Measurements from ENCODE around the gene MPZL1.

The MPZL1 gene

DNA sequence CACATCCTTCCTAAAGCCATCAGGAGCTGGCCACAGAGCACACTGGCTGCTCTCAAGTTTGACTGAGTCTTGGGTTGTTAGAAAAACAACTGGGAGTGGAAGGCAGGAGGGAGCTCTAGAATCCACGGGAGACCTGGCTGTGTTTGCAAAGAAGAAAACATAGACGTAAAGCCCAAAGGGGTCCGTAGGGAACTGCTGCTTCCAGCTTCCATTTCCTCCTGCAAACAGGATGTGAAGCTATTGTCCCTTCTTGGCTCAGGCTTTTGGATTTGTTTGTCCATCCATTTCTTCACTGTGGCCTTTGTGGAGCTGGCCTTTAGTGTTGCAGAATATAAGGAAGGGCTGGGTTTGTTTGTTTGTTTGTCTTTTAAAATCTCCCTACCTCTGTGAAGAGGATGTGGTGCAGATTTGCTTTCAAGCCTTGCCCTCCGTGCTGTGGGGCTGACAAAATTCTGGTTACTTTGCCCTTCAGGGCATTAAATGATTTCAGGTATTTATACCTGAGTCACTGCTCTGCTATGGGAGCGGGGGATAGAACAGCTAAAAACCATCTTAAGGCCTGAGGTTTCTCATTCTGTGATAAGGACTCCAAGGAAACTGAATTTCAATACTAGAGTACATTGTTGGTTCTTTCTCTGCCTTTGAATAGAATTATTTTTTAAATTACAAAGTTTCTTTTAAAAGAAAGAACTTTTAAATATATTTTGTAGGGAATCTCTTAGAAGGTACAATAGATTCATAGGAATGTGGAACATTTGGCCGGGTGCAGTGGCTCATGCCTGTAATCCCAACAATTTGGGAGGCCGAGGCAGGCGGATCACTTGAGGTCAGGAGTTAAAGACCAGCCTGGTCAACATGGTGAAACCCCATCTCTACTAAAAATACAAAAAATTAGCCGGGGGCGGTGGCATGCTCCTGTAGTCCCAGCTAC, 74.3 kb downstream of the MPZL1 start:
- no peak for TF ChIP-seq EZH2 (IDR thresholded peaks at IDR 0.05; ENCODE audit: borderline replicate concordance, low read depth, low read length, severe bottlenecking)
- TF ChIP-seq, protein P1, sequence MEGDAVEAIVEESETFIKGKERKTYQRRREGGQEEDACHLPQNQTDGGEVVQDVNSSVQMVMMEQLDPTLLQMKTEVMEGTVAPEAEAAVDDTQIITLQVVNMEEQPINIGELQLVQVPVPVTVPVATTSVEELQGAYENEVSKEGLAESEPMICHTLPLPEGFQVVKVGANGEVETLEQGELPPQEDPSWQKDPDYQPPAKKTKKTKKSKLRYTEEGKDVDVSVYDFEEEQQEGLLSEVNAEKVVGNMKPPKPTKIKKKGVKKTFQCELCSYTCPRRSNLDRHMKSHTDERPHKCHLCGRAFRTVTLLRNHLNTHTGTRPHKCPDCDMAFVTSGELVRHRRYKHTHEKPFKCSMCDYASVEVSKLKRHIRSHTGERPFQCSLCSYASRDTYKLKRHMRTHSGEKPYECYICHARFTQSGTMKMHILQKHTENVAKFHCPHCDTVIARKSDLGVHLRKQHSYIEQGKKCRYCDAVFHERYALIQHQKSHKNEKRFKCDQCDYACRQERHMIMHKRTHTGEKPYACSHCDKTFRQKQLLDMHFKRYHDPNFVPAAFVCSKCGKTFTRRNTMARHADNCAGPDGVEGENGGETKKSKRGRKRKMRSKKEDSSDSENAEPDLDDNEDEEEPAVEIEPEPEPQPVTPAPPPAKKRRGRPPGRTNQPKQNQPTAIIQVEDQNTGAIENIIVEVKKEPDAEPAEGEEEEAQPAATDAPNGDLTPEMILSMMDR (IDR thresholded peaks at IDR 0.05; ENCODE audit: borderline replicate concordance, extremely low read depth, low read length, poor library complexity, severe bottlenecking) = no peak
- H3K4me1 ChIP-seq (ENCODE audit: insufficient read depth, low read length) = peaks cover 6% of the 10 kb centered on the region; the same call in 1 of the 2 replicates
- no peaks in the 10 kb centered on the region for H3K79me2 ChIP-seq (ENCODE audit: insufficient read depth, low read length)
- H3K9me3 ChIP-seq (ENCODE audit: insufficient read depth, low read length, severe bottlenecking) = no peaks in the 10 kb centered on the region
- no peak overlapping the region for H3K4me3 ChIP-seq (ENCODE audit: low read depth in 1 of 2, low read length in 2 of 2)
- peaks cover 12% of the 10 kb centered on the region; the same call in 1 of the 2 replicates for H3K36me3 ChIP-seq (ENCODE audit: insufficient read depth, low read length)
- no peak overlapping the region for H3K27ac ChIP-seq (ENCODE audit: low read length)
- no peak overlapping the region for H3K9ac ChIP-seq (ENCODE audit: low read depth, low read length)
- no peak overlapping the region for H3K4me2 ChIP-seq (ENCODE audit: insufficient read depth, low read length)
- no peaks in the 10 kb centered on the region for H3K27me3 ChIP-seq (ENCODE audit: insufficient read depth, low read length, poor library complexity)
- no peak overlapping the region for H2AFZ ChIP-seq (ENCODE audit: low read depth, low read length)
- no peak for DNase-seq
- H4K20me1 ChIP-seq (ENCODE audit: insufficient read depth, low read length) = no peaks in the 10 kb centered on the region
- no peak for ATAC-seq (ENCODE audit: insufficient read depth, low read depth)

DNA sequence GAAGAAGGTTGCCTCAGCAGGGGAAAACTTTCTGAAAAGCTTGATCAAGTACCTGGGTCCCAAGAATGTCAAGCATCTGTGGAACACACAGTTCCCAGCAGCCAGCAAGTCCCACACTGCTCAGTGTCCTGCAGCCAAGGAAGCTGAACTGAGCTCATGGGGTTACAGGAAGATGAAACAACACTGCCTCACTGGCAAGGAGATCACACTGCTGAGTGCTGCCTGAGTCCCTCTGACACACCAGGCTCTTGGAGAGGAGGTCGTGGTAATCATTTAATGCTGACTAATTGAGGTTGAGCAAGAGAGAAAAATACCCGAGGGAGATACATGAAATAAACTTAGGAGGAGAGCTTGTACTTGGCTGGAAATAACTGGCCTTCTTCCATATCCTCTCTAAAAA, 75.2 kb downstream of the MPZL1 start:
- ATAC-seq (ENCODE audit: insufficient read depth, low read depth) = peak; percentile 88
- H3K27me3 ChIP-seq (ENCODE audit: insufficient read depth, low read length, poor library complexity) = no peaks in the 10 kb centered on the region
- no peaks in the 10 kb centered on the region for H3K9me3 ChIP-seq (ENCODE audit: insufficient read depth, low read length, severe bottlenecking)
- no peak overlapping the region for H2AFZ ChIP-seq (ENCODE audit: low read depth, low read length)
- peaks cover 6% of the 10 kb centered on the region; the same call in 1 of the 2 replicates for H3K4me1 ChIP-seq (ENCODE audit: insufficient read depth, low read length)
- DNase-seq = peak; percentile 35
- no peak overlapping the region for H3K4me2 ChIP-seq (ENCODE audit: insufficient read depth, low read length)
- peak overlapping the region; percentile 54 for H3K27ac ChIP-seq (ENCODE audit: low read length)
- no peaks in the 10 kb centered on the region for H3K79me2 ChIP-seq (ENCODE audit: insufficient read depth, low read length)
- H4K20me1 ChIP-seq (ENCODE audit: insufficient read depth, low read length) = no peaks in the 10 kb centered on the region
- peaks cover 9% of the 10 kb centered on the region; the same call in 1 of the 2 replicates for H3K36me3 ChIP-seq (ENCODE audit: insufficient read depth, low read length)
- TF ChIP-seq EZH2 (IDR thresholded peaks at IDR 0.05; ENCODE audit: borderline replicate concordance, low read depth, low read length, severe bottlenecking) = no peak
- TF ChIP-seq, protein P1 (IDR thresholded peaks at IDR 0.05; ENCODE audit: borderline replicate concordance, extremely low read depth, low read length, poor library complexity, severe bottlenecking) = peak; percentile 36
- H3K9ac ChIP-seq (ENCODE audit: low read depth, low read length) = no peak overlapping the region
- no peak overlapping the region for H3K4me3 ChIP-seq (ENCODE audit: low read depth in 1 of 2, low read length in 2 of 2)

DNA sequence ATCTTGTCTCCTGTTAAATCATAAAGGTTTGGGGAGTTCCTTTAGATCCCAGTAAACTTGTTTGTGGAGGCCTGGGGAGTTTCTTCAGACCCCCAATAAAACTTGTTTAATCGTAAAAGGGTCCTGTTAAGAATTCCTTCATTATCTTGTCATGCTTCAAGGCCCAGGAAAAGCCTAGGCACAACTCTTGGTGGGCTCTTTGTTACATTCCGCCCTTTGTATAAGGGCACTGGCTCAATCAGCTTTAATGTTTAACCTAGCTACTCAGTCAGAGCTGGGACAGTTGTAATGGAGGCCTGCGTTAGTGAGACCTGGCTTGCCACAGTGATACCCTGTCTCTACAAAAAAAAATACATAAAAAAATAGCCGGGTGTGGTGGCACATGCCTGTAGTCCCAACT, 77.2 kb downstream of the MPZL1 start:
- H2AFZ ChIP-seq (ENCODE audit: low read depth, low read length) = no peak overlapping the region
- no peak overlapping the region for H3K9ac ChIP-seq (ENCODE audit: low read depth, low read length)
- DNase-seq (no peak), ATAC-seq (ENCODE audit: insufficient read depth, low read depth) (no peak)
- no peak for TF ChIP-seq EZH2 (IDR thresholded peaks at IDR 0.05; ENCODE audit: borderline replicate concordance, low read depth, low read length, severe bottlenecking)
- TF ChIP-seq, protein P1 (IDR thresholded peaks at IDR 0.05; ENCODE audit: borderline replicate concordance, extremely low read depth, low read length, poor library complexity, severe bottlenecking) = no peak
- no peaks in the 10 kb centered on the region for H4K20me1 ChIP-seq (ENCODE audit: insufficient read depth, low read length)
- H3K27me3 ChIP-seq (ENCODE audit: insufficient read depth, low read length, poor library complexity) = no peaks in the 10 kb centered on the region
- H3K4me2 ChIP-seq (ENCODE audit: insufficient read depth, low read length) = no peak overlapping the region
- H3K79me2 ChIP-seq (ENCODE audit: insufficient read depth, low read length) = no peaks in the 10 kb centered on the region
- no peaks in the 10 kb centered on the region for H3K36me3 ChIP-seq (ENCODE audit: insufficient read depth, low read length)
- no peaks in the 10 kb centered on the region for H3K9me3 ChIP-seq (ENCODE audit: insufficient read depth, low read length, severe bottlenecking)
- H3K4me1 ChIP-seq (ENCODE audit: insufficient read depth, low read length) = peaks cover 17% of the 10 kb centered on the region
- no peak overlapping the region for H3K27ac ChIP-seq (ENCODE audit: low read length)
- no peak overlapping the region for H3K4me3 ChIP-seq (ENCODE audit: low read depth in 1 of 2, low read length in 2 of 2)

Data from DND-41 (cell line).